ENCODE results near the gene RALA.

DNA sequence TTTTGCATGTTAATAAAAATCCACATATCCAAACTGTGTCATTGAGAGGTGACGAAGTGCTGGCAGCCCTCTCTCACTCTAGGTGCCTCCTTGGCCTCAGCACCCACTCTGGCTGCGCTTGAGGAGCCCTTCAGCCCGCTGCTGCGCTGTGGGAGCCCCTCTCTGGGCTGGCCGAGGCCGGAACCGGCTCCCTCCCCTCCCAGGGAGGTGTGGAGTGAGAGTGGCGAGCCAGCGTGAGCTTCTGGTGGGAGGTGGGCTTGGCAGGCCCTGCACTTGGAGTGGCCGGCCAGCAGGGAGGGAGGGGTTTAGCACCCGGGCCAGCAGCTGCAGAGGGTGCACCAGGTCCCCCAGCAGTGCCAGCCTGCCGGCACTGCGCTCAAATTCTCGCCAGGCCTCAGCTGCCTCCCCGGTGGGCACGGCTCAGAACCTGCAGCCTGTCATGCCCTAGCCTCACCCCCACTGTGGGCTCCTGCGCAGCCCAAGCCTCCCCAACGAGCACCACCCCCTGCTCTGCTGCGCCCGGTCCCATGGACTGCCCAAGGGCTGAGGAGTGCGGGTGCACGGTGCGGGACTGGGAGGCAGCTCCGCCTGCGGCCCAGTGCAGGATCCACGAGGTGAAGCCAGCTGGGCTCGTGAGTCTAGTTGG is 46.0 kb upstream of the RALA start:
- TF ChIP-seq, protein P1, sequence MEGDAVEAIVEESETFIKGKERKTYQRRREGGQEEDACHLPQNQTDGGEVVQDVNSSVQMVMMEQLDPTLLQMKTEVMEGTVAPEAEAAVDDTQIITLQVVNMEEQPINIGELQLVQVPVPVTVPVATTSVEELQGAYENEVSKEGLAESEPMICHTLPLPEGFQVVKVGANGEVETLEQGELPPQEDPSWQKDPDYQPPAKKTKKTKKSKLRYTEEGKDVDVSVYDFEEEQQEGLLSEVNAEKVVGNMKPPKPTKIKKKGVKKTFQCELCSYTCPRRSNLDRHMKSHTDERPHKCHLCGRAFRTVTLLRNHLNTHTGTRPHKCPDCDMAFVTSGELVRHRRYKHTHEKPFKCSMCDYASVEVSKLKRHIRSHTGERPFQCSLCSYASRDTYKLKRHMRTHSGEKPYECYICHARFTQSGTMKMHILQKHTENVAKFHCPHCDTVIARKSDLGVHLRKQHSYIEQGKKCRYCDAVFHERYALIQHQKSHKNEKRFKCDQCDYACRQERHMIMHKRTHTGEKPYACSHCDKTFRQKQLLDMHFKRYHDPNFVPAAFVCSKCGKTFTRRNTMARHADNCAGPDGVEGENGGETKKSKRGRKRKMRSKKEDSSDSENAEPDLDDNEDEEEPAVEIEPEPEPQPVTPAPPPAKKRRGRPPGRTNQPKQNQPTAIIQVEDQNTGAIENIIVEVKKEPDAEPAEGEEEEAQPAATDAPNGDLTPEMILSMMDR (IDR thresholded peaks at IDR 0.05; ENCODE audit: low read length): no peak
- TF ChIP-seq EZH2 (IDR thresholded peaks at IDR 0.05; ENCODE audit: borderline replicate concordance, low read length): no peak
